ENCODE results near the gene PMEPA1.

PMEPA1 gene

GRCh38 chr20:57708694-57709673 lies 831 bp downstream of the PMEPA1 start:
- no peaks in the 10 kb centered on the region for H3K36me3 ChIP-seq (ENCODE audit: insufficient read depth, low read length)
- peaks cover 62% of the 10 kb centered on the region for H3K4me1 ChIP-seq (ENCODE audit: control insufficient read depth, insufficient read depth, low read length)
- H3K4me2 ChIP-seq (ENCODE audit: low read length), result peak overlapping the region; percentile 97
- H3K9ac ChIP-seq (ENCODE audit: low read depth, low read length), result peak overlapping the region; percentile 90
- peak overlapping the region; percentile 83 for H3K4me3 ChIP-seq (ENCODE audit: low read length)
- H3K27me3 ChIP-seq (ENCODE audit: control insufficient read depth, insufficient read depth, low read length), result no peaks in the 10 kb centered on the region
- H3K9me3 ChIP-seq (replicated peaks; ENCODE audit: low read length), result no peaks in the 10 kb centered on the region

GRCh38 chr20:57707849-57708693 lies 1.7 kb downstream of the PMEPA1 start:
- Histone ChIP-seq H3K4me2 (ENCODE audit: low read length) (peak overlapping the region; percentile 93), H3K9me3 (replicated peaks; ENCODE audit: low read length) (no peaks in the 10 kb centered on the region), H3K9ac (ENCODE audit: low read depth, low read length) (peak overlapping the region; percentile 90), H3K4me3 (ENCODE audit: low read length) (peak overlapping the region; percentile 83), H3K4me1 (ENCODE audit: control insufficient read depth, insufficient read depth, low read length) (peaks cover 53% of the 10 kb centered on the region), H3K36me3 (ENCODE audit: insufficient read depth, low read length) (no peaks in the 10 kb centered on the region), H3K27me3 (ENCODE audit: control insufficient read depth, insufficient read depth, low read length) (no peaks in the 10 kb centered on the region)

GRCh38 chr20:57707320-57707719 lies 2.5 kb downstream of the PMEPA1 start:
- Histone ChIP-seq H3K9me3 (replicated peaks; ENCODE audit: low read length) (no peaks in the 10 kb centered on the region), H3K4me1 (ENCODE audit: control insufficient read depth, insufficient read depth, low read length) (peaks cover 45% of the 10 kb centered on the region), H3K4me2 (ENCODE audit: low read length) (peak overlapping the region; percentile 93), H3K36me3 (ENCODE audit: insufficient read depth, low read length) (no peaks in the 10 kb centered on the region), H3K9ac (ENCODE audit: low read depth, low read length) (no peak overlapping the region), H3K27me3 (ENCODE audit: control insufficient read depth, insufficient read depth, low read length) (no peaks in the 10 kb centered on the region), H3K4me3 (ENCODE audit: low read length) (peak overlapping the region; percentile 83)

GRCh38 chr20:57705127-57705899 lies 4.5 kb downstream of the PMEPA1 start:
- Histone ChIP-seq H3K4me3 (ENCODE audit: low read length) (no peak overlapping the region), H3K4me2 (ENCODE audit: low read length) (no peak overlapping the region), H3K4me1 (ENCODE audit: control insufficient read depth, insufficient read depth, low read length) (peaks cover 30% of the 10 kb centered on the region), H3K9me3 (replicated peaks; ENCODE audit: low read length) (no peaks in the 10 kb centered on the region), H3K36me3 (ENCODE audit: insufficient read depth, low read length) (no peaks in the 10 kb centered on the region), H3K9ac (ENCODE audit: low read depth, low read length) (no peak overlapping the region), H3K27me3 (ENCODE audit: control insufficient read depth, insufficient read depth, low read length) (no peaks in the 10 kb centered on the region)

- no peak overlapping the region for H3K4me2 ChIP-seq (ENCODE audit: low read length)
- H3K36me3 ChIP-seq (ENCODE audit: insufficient read depth, low read length), result no peaks in the 10 kb centered on the region
- H3K4me1 ChIP-seq (ENCODE audit: control insufficient read depth, insufficient read depth, low read length), result peaks cover 32% of the 10 kb centered on the region
- no peaks in the 10 kb centered on the region for H3K9me3 ChIP-seq (replicated peaks; ENCODE audit: low read length)
- H3K27me3 ChIP-seq (ENCODE audit: control insufficient read depth, insufficient read depth, low read length), result no peaks in the 10 kb centered on the region
- H3K9ac ChIP-seq (ENCODE audit: low read depth, low read length), result no peak overlapping the region
- H3K4me3 ChIP-seq (ENCODE audit: low read length), result no peak overlapping the region
Measured at GRCh38 chr20:57704245-57704644, 5.6 kb downstream of the PMEPA1 start.

- no peaks in the 10 kb centered on the region for H3K36me3 ChIP-seq (ENCODE audit: insufficient read depth, low read length)
- H3K9me3 ChIP-seq (replicated peaks; ENCODE audit: low read length), result no peaks in the 10 kb centered on the region
- no peaks in the 10 kb centered on the region for H3K27me3 ChIP-seq (ENCODE audit: control insufficient read depth, insufficient read depth, low read length)
- H3K4me2 ChIP-seq (ENCODE audit: low read length), result no peak overlapping the region
- H3K9ac ChIP-seq (ENCODE audit: low read depth, low read length), result no peak overlapping the region
- H3K4me3 ChIP-seq (ENCODE audit: low read length), result no peak overlapping the region
- H3K4me1 ChIP-seq (ENCODE audit: control insufficient read depth, insufficient read depth, low read length), result peaks cover 34% of the 10 kb centered on the region
Measured at GRCh38 chr20:57703013-57703412, 6.8 kb downstream of the PMEPA1 start.

- Histone ChIP-seq H3K9ac (ENCODE audit: low read depth, low read length) (no peak overlapping the region), H3K4me1 (ENCODE audit: control insufficient read depth, insufficient read depth, low read length) (peaks cover 34% of the 10 kb centered on the region)
Measured at GRCh38 chr20:57702521-57702920, 7.3 kb downstream of the PMEPA1 start.

GRCh38 chr20:57702091-57702490 lies 7.7 kb downstream of the PMEPA1 start:
- H3K36me3 ChIP-seq (ENCODE audit: insufficient read depth, low read length), result no peaks in the 10 kb centered on the region
- peaks cover 37% of the 10 kb centered on the region for H3K4me1 ChIP-seq (ENCODE audit: control insufficient read depth, insufficient read depth, low read length)
- no peak overlapping the region for H3K9ac ChIP-seq (ENCODE audit: low read depth, low read length)
- no peak overlapping the region for H3K4me3 ChIP-seq (ENCODE audit: low read length)
- no peaks in the 10 kb centered on the region for H3K27me3 ChIP-seq (ENCODE audit: control insufficient read depth, insufficient read depth, low read length)
- H3K9me3 ChIP-seq (replicated peaks; ENCODE audit: low read length), result no peaks in the 10 kb centered on the region
- no peak overlapping the region for H3K4me2 ChIP-seq (ENCODE audit: low read length)

More at GRCh38 chr20:57702521-57702920, 7.3 kb downstream of the PMEPA1 start:
- H3K9me3 ChIP-seq (replicated peaks; ENCODE audit: low read length), result no peaks in the 10 kb centered on the region
- no peak overlapping the region for H3K4me3 ChIP-seq (ENCODE audit: low read length)
- H3K36me3 ChIP-seq (ENCODE audit: insufficient read depth, low read length), result no peaks in the 10 kb centered on the region
- H3K4me2 ChIP-seq (ENCODE audit: low read length), result no peak overlapping the region
- H3K27me3 ChIP-seq (ENCODE audit: control insufficient read depth, insufficient read depth, low read length), result no peaks in the 10 kb centered on the region

GRCh38 chr20:57701651-57702050 lies 8.2 kb downstream of the PMEPA1 start:
- no peak overlapping the region for H3K4me2 ChIP-seq (ENCODE audit: low read length)
- H3K4me1 ChIP-seq (ENCODE audit: control insufficient read depth, insufficient read depth, low read length), result peaks cover 38% of the 10 kb centered on the region
- no peaks in the 10 kb centered on the region for H3K27me3 ChIP-seq (ENCODE audit: control insufficient read depth, insufficient read depth, low read length)
- H3K9me3 ChIP-seq (replicated peaks; ENCODE audit: low read length), result no peaks in the 10 kb centered on the region
- H3K9ac ChIP-seq (ENCODE audit: low read depth, low read length), result no peak overlapping the region
- H3K36me3 ChIP-seq (ENCODE audit: insufficient read depth, low read length), result no peaks in the 10 kb centered on the region
- H3K4me3 ChIP-seq (ENCODE audit: low read length), result no peak overlapping the region

GRCh38 chr20:57701090-57701489 lies 8.7 kb downstream of the PMEPA1 start:
- H3K4me2 ChIP-seq (ENCODE audit: low read length), result no peak overlapping the region
- H3K27me3 ChIP-seq (ENCODE audit: control insufficient read depth, insufficient read depth, low read length), result no peaks in the 10 kb centered on the region
- no peaks in the 10 kb centered on the region for H3K36me3 ChIP-seq (ENCODE audit: insufficient read depth, low read length)
- H3K4me1 ChIP-seq (ENCODE audit: control insufficient read depth, insufficient read depth, low read length), result peaks cover 36% of the 10 kb centered on the region
- no peak overlapping the region for H3K9ac ChIP-seq (ENCODE audit: low read depth, low read length)
- H3K4me3 ChIP-seq (ENCODE audit: low read length), result no peak overlapping the region
- H3K9me3 ChIP-seq (replicated peaks; ENCODE audit: low read length), result no peaks in the 10 kb centered on the region

- Histone ChIP-seq H3K36me3 (ENCODE audit: insufficient read depth, low read length) (no peaks in the 10 kb centered on the region), H3K9ac (ENCODE audit: low read depth, low read length) (no peak overlapping the region), H3K4me2 (ENCODE audit: low read length) (peak overlapping the region; percentile 74), H3K9me3 (replicated peaks; ENCODE audit: low read length) (no peaks in the 10 kb centered on the region), H3K4me1 (ENCODE audit: control insufficient read depth, insufficient read depth, low read length) (peaks cover 31% of the 10 kb centered on the region), H3K27me3 (ENCODE audit: control insufficient read depth, insufficient read depth, low read length) (no peaks in the 10 kb centered on the region), H3K4me3 (ENCODE audit: low read length) (no peak overlapping the region)
Measured at GRCh38 chr20:57699395-57699794, 10.4 kb downstream of the PMEPA1 start.

Data from skeletal muscle satellite cell (primary cell).